Transverse colon (tissue), 4 donors: ENCODE measurements around the gene UNC93B1. TPM values are rescaled to one million over a fixed set of nuclear protein-coding genes. Genes with fewer than 3 reads are reported as not detected.

Source experiments
- DNase-seq: peaks from one replicate; pipeline ENCODE4 v3.0.0-alpha.2; 2019
- H3K27ac ChIP-seq, 4 donors: fragments of 200-600 bp; sonication (generic); 2 replicates each; pipeline ENCODE4 v1.5.1; 2016 to 2018; ENCODE audit warnings: inconsistent platforms in 4 of 4
- H3K27me3 ChIP-seq: fragments of 200-600 bp; sonication (generic); 2 replicates; pipeline ENCODE4 v1.5.1; 2017; ENCODE audit warnings: inconsistent platforms
- H3K36me3 ChIP-seq, 4 donors: fragments of 200-600 bp; sonication (generic); 2 replicates each; pipeline ENCODE4 v1.5.1; 2017 to 2019; ENCODE audit warnings: inconsistent platforms in 4 of 4
- H3K4me1 ChIP-seq, 4 donors: fragments of 200-600 bp; sonication (generic); 2 replicates each; pipeline ENCODE4 v1.5.1; 2017 to 2020; ENCODE audit warnings: inconsistent platforms in 4 of 4
- H3K4me3 ChIP-seq, 4 donors: fragments of 200-600 bp; sonication (generic); 1 replicate in 1 of 4; 2 replicates in 3 of 4; pipeline versions ENCODE4 v1.5.1 to v1.6.1; 2017 to 2019; ENCODE audit warnings: inconsistent platforms in 4 of 4
- H3K9me3 ChIP-seq, 2 donors: fragments of 200-600 bp; sonication (generic); 2 replicates each; pipeline ENCODE4 v1.5.1; 2017 to 2019; ENCODE audit warnings: inconsistent platforms in 2 of 2
- CTCF ChIP-seq, 5 experiments: fragments of 200-600 bp in 3 of 5; fragments of 450-650 bp in 2 of 5; sonication (generic) in 3 of 5; IDR thresholded peaks; 1 replicate in 2 of 5; 2 replicates in 3 of 5; pipeline ENCODE4 v1.5.1; 2016 to 2017; ENCODE audit warnings: antibody characterized with exemption in 5 of 5, inconsistent platforms in 3 of 5, mild to moderate bottlenecking in 2 of 5, moderate library complexity in 1 of 5
- EP300 ChIP-seq: sonication (generic); formaldehyde crosslinking; IDR thresholded peaks from one replicate; pipeline ENCODE4 v1.6.1; 2017; ENCODE audit warnings: antibody characterized with exemption, low read depth
- POLR2A ChIP-seq: fragments of 450-650 bp; IDR thresholded peaks from one replicate; pipeline ENCODE4 v1.6.1; 2016; ENCODE audit warnings: antibody characterized with exemption, mild to moderate bottlenecking, moderate library complexity
- POLR2AphosphoS5 ChIP-seq, 3 donors: sonication (generic); formaldehyde crosslinking; IDR thresholded peaks; one replicate each; pipeline ENCODE4 v1.6.1; 2016; ENCODE audit warnings: antibody characterized with exemption in 3 of 3
- WGBS, 2 donors: methylation state at CpG; one replicate each; pipeline ENCODE4 v1.1.5; 2018; ENCODE audit warnings: low coverage in 1 of 2; 5-methylcytosine and 5-hydroxymethylcytosine counted together
- in situ Hi-C, 4 donors: fragments of 200-750 bp; cut with MboI; loops; one replicate each; pipeline versions ENCODE4 v1.15.0 to v1.15.1; 2017; ENCODE audit warnings: low sequenced_read_pairs in 3 of 4, low pct_ligation_motif_present in 1 of 4, low pct_unique_long_range_greater_than_20kb in 1 of 4
- intact Hi-C: fragments of 100-400 bp; cut with DNase I; formaldehyde crosslinking; loops from one replicate; pipeline ENCODE4 v1.15.1; 2023; ENCODE audit warnings: low total_unique reads
- total RNA-seq, 4 donors: library from RNA; depleted of rRNA; stranded (reverse); fragments of >200 nt; gene quantifications; one replicate each; pipeline ENCODE4 v1.1.0, GENCODE V29; 2016

UNC93B1 gene
- total RNA-seq, 4 donors from 2014 or later, result 32.2 to 67.7 (median 54.7) TPM

DNA sequence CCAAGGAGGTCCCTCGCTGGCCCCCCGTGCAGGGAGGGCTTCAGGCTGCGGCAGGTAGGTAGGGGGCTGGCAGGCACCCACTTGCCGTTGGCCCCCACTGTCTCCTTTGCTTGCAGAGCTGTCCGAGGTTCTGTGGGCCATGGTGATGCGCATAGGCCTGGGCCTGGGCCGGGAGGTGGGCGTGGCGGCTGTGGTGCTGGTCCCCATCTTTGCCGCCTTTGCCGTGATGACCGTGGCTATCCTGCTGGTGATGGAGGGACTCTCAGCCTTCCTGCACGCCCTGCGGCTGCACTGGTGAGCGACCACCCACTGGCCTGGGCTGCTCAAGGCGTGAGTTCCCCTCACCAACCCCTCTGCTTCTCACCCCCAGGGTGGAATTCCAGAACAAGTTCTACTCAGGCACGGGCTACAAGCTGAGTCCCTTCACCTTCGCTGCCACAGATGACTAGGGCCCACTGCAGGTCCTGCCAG lies 46.5 kb upstream of the UNC93B1 start:
- WGBS, 2 donors, result 95% methylated on average over 18 of the region's 18 CpGs; no CpG with 5 or more reads in 1 of the 2 donors
- Histone ChIP-seq H3K27ac (no peak overlapping the region), H3K4me3 (no peak overlapping the region), H3K4me1 (no peaks in the 10 kb centered on the region), H3K9me3 (no peaks in the 10 kb centered on the region), H3K27me3 (no peaks in the 10 kb centered on the region), H3K36me3 (peaks cover 0 to 29% (median 8%) of the 10 kb centered on the region in 4 donors)
- intact Hi-C loops (no loop called here), in situ Hi-C loops (no loop called here)
- DNase-seq, result no peak
- TF ChIP-seq POLR2A, result no peak
- TF ChIP-seq POLR2AphosphoS5 (IDR thresholded peaks at IDR 0.05), result no peak
- no peak for TF ChIP-seq EP300
- no peak for TF ChIP-seq CTCF (IDR thresholded peaks at IDR 0.05)

DNA sequence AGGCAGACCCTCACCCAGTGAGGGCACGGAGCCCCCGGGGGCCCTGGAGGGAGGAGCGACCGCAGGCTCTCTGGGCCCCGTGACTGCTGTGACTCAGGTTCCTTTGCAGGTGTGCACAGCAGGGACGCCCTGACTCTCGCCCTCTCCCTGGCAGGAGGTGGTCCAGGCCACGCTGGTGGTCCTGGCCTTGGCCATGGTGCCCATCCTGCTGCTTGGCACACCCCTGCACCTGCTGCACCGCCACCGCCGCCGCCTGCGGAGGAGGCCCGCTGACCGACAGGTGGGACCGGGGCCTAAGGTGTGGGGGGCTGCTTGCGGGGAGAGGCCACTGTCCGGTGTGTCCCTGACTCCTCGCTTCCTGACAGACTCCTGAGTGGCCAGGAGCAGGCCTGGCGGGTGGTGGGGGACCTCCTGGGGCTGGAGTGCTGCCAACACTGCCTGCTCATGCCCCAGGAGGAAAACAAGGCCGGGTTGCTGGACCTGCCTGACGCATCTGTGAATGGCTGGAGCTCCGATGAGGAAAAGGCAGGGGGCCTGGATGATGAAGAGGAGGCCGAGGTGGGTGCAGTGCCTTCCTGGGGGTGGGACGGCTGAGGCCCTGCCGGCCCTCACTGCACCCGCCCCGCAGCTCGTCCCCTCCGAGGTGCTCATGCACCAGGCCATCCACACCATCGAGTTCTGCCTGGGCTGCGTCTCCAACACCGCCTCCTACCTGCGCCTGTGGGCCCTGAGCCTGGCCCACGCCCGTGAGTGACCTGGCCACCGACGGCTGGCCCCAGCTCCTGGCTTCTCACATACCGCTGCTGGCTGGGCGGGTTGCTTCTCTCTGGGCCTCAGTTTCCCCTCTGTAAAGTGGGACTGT lies 45.8 kb upstream of the UNC93B1 start:
- Histone ChIP-seq H3K36me3 (peaks cover 0 to 29% (median 9%) of the 10 kb centered on the region in 4 donors), H3K27ac (no peak overlapping the region)

GRCh38 chr11:68048681-68049508 lies 45.0 kb upstream of the UNC93B1 start:
- Histone ChIP-seq H3K36me3 (peaks cover 0 to 27% (median 12%) of the 10 kb centered on the region in 4 donors), H3K4me3 (no peak overlapping the region), H3K27ac (no peak overlapping the region), H3K27me3 (no peaks in the 10 kb centered on the region), H3K9me3 (no peaks in the 10 kb centered on the region), H3K4me1 (no peaks in the 10 kb centered on the region)
- 89% methylated on average over 29 of the region's 35 CpGs; no CpG with 5 or more reads in 1 of the 2 donors for WGBS, 2 donors
- no peak for DNase-seq
- intact Hi-C loops (no loop called here), in situ Hi-C loops (no loop called here)
- TF ChIP-seq EP300, result no peak
- TF ChIP-seq POLR2AphosphoS5 (IDR thresholded peaks at IDR 0.05), result no peak
- TF ChIP-seq POLR2A, result no peak
- TF ChIP-seq CTCF (IDR thresholded peaks at IDR 0.05), result no peak

More for the DNA sequence above, 45.8 kb upstream of the UNC93B1 start:
- TF ChIP-seq POLR2A, result no peak
- TF ChIP-seq CTCF (IDR thresholded peaks at IDR 0.05), result no peak
- no peak for TF ChIP-seq EP300
- no peak for TF ChIP-seq POLR2AphosphoS5 (IDR thresholded peaks at IDR 0.05)
- Histone ChIP-seq H3K27me3 (no peaks in the 10 kb centered on the region), H3K9me3 (no peaks in the 10 kb centered on the region), H3K4me3 (no peak overlapping the region), H3K4me1 (no peaks in the 10 kb centered on the region)
- in situ Hi-C loops (no loop called here), intact Hi-C loops (no loop called here)
- DNase-seq, result no peak
- WGBS, 2 donors, result 94% methylated on average over 28 of the region's 40 CpGs; no CpG with 5 or more reads in 1 of the 2 donors
